ENCODE results near the gene BGN.
A peak's percentile ranks its signal among the peaks of the same experiment; 100 is the strongest.

The BGN gene

GRCh38 chrX:153486171-153486570 lies 8.6 kb upstream of the BGN start:
- no peak for DNase-seq

- no peak for DNase-seq
These were observed 7.1 kb upstream of the BGN start for GRCh38 chrX:153487590-153488071.

- DNase-seq, result no peak
These were observed 6.4 kb upstream of the BGN start for GRCh38 chrX:153488231-153488914.

- no peak for DNase-seq
These were observed 4.4 kb upstream of the BGN start for GRCh38 chrX:153490217-153490930.

- DNase-seq, result no peak
These were observed 3.3 kb upstream of the BGN start for GRCh38 chrX:153491351-153491914.

GRCh38 chrX:153491918-153492317 lies 2.9 kb upstream of the BGN start:
- DNase-seq, result no peak

- no peak for DNase-seq
These were observed 2.2 kb upstream of the BGN start for GRCh38 chrX:153492543-153492942.

- no peak for DNase-seq
These were observed 1.7 kb upstream of the BGN start for GRCh38 chrX:153493085-153493484.

- DNase-seq, result no peak
These were observed 719 bp upstream of the BGN start for GRCh38 chrX:153494061-153494460.

GRCh38 chrX:153495362-153495751 lies 577 bp downstream of the BGN start:
- DNase-seq, result no peak

GRCh38 chrX:153495903-153496589 lies 1.3 kb downstream of the BGN start:
- DNase-seq, result no peak

- no peak for DNase-seq
These were observed 1.8 kb downstream of the BGN start for GRCh38 chrX:153496590-153496959.

GRCh38 chrX:153498453-153498852 lies 3.7 kb downstream of the BGN start:
- DNase-seq, result no peak

GRCh38 chrX:153499341-153499740 lies 4.6 kb downstream of the BGN start:
- no peak for DNase-seq

GRCh38 chrX:153499876-153500275 lies 5.1 kb downstream of the BGN start:
- no peak for DNase-seq

- DNase-seq, result no peak
These were observed 6.0 kb downstream of the BGN start for GRCh38 chrX:153500676-153501280.

- DNase-seq, result no peak
These were observed 6.8 kb downstream of the BGN start for GRCh38 chrX:153501530-153501929.

GRCh38 chrX:153502131-153502530 lies 7.4 kb downstream of the BGN start:
- no peak for DNase-seq

GRCh38 chrX:153502796-153503195 lies 8.0 kb downstream of the BGN start:
- no peak for DNase-seq

GRCh38 chrX:153504445-153505016 lies 9.8 kb downstream of the BGN start:
- DNase-seq, result no peak

GRCh38 chrX:153505361-153505760 lies 10.6 kb downstream of the BGN start:
- DNase-seq, result no peak

- peak; percentile 73 for DNase-seq
These were observed 12.9 kb downstream of the BGN start for GRCh38 chrX:153507484-153508178.

All from effector CD8-positive, alpha-beta T cell (primary cell).